DMS153 treated with DMSO at 0.1 percent for 48 hours (cell line): ENCODE measurements around the gene PCSK2.

Experiments used
- DNase-seq: peaks from one replicate; lab custom pipeline; 2025; ENCODE audit not compliant: unreplicated experiment; lab: John Stamatoyannopoulos, UW

Gene PCSK2

DNA sequence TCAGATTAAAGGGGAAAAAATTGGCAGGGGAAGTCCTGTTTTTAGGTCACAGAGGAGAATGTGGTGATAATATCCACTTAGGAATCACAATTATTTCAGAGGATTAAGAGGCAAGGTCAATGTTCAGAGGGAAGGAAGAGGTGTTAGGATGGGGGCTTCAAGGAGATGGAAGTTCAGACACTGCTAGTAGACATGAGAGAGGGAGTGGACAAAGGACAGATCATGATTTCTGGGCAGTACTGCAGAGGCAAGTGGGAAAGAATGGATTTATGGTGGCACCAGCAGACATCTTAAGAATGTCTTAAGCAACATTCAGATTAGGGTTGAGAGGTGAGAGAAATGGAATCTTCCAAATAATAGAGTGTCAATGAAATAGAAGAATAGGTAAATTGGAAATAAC, 9.9 kb downstream of the PCSK2 start:
- no peak for DNase-seq

- DNase-seq, result no peak
These were observed 21.4 kb downstream of the PCSK2 start for GRCh38 chr20:17248224-17248623.

DNA sequence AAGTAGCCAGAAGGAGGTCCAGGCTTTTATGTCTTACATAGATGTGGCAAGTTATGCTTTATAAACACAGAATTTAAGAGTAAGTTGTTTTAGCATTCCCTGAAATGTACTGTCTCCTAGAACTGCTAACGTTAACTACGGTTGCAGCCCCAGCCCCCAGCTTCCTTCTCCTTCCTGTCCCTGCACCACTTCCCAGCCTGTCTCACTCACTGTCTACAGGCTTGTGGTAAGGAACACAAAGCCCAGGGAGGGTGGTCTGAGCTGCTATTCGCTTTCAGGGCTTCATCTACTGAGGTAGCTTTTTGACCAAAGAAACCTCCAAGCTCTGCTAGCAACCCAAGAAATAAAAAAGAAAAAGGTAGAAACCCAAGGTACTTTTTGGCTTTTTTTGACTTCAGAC, 35.9 kb downstream of the PCSK2 start:
- DNase-seq, result no peak

- DNase-seq, result no peak
These were observed 46.9 kb downstream of the PCSK2 start for GRCh38 chr20:17273717-17274116.

- DNase-seq, result no peak
These were observed 49.3 kb downstream of the PCSK2 start for GRCh38 chr20:17276101-17276500.

GRCh38 chr20:17281478-17281877, 54.6 kb downstream of the PCSK2 start:
- no peak for DNase-seq

DNA sequence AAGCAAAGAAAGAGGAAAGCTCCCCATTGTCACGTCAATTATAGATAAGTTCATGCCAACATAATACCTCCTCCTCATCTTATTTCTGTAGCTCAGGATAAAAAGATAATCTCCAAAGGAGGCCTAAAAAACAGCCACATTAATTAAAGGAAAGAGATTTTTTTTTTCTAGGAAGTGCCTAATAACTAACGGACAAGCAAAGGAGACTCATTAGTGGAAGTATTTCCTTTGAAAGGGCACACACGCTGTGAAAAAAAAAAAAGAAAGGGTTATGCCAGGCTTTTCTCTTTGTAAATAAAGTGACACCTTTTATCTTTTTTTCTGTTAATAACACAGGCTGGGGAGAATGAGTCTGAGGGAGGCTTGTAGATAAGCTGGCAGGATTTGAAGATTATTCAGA, 55.7 kb downstream of the PCSK2 start:
- DNase-seq, result no peak

DNA sequence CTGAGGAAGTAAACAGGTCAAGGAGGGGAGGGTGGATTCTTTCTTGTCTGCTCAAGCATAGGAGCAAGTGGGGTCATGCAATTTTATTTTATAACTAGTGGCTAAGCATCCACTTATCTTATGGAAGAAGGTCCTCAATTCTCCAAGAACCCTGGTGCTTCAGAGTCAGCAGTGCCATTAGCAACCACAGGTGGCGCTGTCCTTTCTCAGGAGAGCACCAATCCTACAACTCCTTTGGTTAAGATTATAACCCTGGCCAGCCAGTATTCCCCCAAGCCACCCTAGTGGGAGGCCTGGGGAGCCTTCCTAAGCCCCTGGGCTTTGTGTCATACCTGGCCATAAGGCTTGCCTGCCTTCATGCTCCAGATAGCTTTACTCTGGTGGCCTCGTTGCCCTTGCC, 60.7 kb downstream of the PCSK2 start:
- DNase-seq, result no peak

- DNase-seq, result no peak
These were observed 61.2 kb downstream of the PCSK2 start for GRCh38 chr20:17287998-17288397.

GRCh38 chr20:17295151-17295726, 68.4 kb downstream of the PCSK2 start:
- no peak for DNase-seq

DNA sequence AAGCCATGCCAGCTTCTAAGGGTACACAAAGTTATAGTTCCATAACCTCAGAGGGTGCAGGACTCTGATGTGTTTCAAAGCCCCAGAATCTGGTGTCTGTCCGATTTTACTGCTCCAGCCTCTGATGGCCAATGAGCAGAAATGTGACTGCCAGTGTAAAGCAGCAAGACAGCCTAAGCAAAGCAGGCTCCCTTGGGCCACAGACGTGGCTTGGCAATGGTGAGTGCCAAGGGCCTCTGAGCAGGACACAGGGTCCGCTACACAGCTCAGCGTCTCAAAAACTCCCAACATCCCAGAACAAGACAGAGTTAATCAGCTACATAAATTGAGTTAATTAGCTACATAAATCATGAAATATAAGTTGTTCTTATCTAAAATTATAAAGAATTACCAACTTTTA, 69.2 kb downstream of the PCSK2 start:
- DNase-seq, result no peak

GRCh38 chr20:17298171-17298570, 71.3 kb downstream of the PCSK2 start:
- DNase-seq, result no peak

DNA sequence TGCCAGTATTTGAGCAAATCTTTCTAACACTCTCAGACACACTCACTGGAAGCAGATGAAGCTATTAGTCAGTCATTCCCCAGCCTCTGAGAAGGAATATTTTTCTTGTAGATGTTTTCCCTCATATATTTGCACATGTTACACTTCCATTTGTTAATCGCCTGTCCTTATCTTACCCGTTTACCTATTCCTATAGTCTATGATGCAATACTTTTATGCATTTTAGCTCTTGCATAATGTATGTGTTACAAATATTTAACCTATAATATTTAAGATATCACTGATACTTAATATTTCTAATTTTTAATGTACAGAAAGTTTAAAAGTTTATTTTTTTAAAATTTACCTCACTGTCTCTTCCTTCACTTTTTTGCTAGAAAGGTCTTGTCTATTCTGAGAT, 71.9 kb downstream of the PCSK2 start:
- DNase-seq, result no peak

GRCh38 chr20:17300113-17300512, 73.3 kb downstream of the PCSK2 start:
- DNase-seq, result no peak

DNA sequence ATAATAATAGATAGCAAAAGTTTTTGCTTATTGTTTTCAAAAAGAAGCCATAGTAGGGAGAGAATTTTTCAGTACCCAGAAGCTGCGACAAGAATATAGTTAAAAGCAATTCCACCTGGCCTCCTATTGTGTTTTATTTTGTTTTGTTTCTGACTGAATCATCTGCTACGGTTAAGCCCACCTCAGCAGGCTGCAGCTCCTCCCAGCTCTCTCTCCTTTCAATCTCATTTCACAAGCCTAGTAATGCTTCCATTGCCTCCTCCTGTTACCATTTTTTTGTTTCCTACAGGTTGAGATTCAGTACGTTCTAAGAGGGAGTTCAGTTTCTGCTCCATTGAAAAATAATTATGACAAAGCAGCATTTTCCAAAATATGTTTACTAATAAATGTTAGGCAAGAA, 77.9 kb downstream of the PCSK2 start:
- DNase-seq, result no peak

DNA sequence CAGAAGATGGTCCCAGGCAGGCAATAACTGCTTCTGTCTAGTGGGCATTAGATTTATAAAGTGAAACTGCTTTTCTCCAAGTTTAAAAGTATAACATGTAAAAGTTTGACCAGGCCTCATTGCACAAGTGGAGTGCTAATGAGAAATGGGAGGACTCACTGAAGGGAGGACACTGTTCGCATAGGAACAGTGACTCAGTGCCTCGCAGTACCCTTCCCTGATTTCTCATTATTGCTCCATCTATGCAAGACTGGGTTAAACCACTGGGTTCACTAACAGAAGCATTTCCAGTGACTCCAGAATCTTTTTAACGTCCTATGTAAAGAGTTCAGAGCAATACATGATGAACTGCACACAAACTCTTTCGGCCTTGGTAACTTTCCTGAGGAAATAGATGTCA, 79.6 kb downstream of the PCSK2 start:
- no peak for DNase-seq

DNA sequence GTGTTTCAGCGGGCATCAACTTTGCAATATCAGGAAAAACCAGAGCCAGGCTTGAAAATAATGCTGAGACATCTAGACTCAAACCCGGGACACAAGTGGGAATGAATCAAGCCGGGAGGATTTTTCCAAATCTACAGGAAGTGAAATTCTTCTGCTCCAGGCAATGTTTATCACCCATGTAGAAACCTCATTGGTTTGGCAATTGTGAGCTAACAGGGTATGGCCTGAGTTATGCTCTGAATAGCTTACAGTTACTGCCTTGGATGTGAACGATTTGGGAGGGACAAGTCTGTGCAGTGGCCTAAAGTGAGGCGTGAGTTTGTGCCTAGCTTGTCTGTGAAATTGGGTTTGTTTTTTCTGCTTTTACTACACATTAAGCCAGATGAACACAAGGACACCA, 87.4 kb downstream of the PCSK2 start:
- no peak for DNase-seq

DNA sequence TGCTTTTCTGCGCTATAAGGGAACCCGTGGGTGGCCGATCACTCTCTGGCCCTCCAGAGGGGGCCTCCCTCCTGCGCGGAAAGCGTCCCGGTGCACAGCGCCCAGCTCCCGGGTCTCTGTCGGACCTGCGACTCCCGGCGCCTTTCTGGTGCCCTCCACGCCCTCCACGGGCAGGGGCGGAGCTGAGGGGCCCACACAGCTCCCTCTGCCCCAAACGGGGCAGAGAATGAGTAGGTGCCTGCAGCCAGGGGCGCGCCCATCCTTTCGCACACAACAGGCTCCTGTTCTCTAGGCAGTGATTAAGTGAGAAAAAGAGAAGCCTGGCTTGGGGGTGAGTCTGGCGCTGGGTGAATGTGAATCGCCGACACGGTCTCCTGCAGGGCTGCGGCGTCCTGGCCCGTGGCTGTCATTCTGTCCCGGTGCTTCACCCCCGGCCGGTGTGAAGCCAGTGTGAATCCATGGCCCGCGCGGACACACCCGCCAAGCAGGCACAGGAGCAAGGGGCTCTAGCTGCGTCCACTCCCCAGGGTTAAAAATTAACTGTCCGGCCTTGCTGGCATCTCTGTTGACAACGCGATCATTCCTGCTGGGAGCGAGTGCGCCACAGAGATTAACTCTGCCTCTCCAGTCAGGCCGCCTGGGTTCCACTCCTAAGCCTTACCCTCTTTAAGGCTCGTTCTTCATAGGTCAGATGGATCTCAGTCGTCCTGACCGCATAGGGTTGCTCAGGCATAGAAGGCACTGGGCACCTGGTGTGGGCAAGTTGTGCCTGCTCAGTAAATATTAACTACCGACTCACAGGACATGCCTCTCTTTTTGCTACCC, 88.8 kb downstream of the PCSK2 start:
- no peak for DNase-seq

- DNase-seq, result no peak
These were observed 89.6 kb downstream of the PCSK2 start for GRCh38 chr20:17316316-17317038.

GRCh38 chr20:17317341-17317740, 90.5 kb downstream of the PCSK2 start:
- no peak for DNase-seq

- no peak for DNase-seq
These were observed 93.6 kb downstream of the PCSK2 start for GRCh38 chr20:17320456-17320855.

GRCh38 chr20:17326096-17326495, 99.3 kb downstream of the PCSK2 start:
- DNase-seq, result no peak
